HepG2 (cell line): ENCODE results near the gene ANKRD44. TPM values are rescaled to one million over a fixed set of nuclear protein-coding genes. Genes with fewer than 3 reads are reported as not detected.
A peak's percentile ranks its signal among the peaks of the same experiment; 100 is the strongest.

Experiments
- AGO2 ChIP-seq: fragments of 200-400 bp; formaldehyde crosslinking; optimal IDR thresholded peaks from 2 replicates; pipeline ENCODE3; 2017; ENCODE audit warnings: mild to moderate bottlenecking, low read depth, low read length, moderate library complexity
- ARID3A ChIP-seq: IDR thresholded peaks from 2 replicates; pipeline ENCODE4 v1.6.1; 2012; ENCODE audit warnings: low read depth, low read length, improper control_type of control experiment
- ARNT2 ChIP-seq: sonication (generic); formaldehyde crosslinking; IDR thresholded peaks from 2 replicates; pipeline ENCODE4 v1.8.0; 2022; ENCODE audit warnings: mild to moderate bottlenecking, low read depth, missing genetic modification reagents, moderate library complexity
- ATF2 ChIP-seq: sonication (generic); formaldehyde crosslinking; IDR thresholded peaks from 2 replicates; pipeline ENCODE4 v1.4.0; 2020; ENCODE audit warnings: missing genetic modification reagents
- BRF2 ChIP-seq: sonication (generic); formaldehyde crosslinking; IDR thresholded peaks from 2 replicates; pipeline ENCODE4 v1.8.1; 2022; ENCODE audit warnings: mild to moderate bottlenecking, missing genetic modification reagents
- EED ChIP-seq: sonication (generic); formaldehyde crosslinking; IDR thresholded peaks from 2 replicates; pipeline ENCODE4 v1.5.0; 2020; ENCODE audit warnings: mild to moderate bottlenecking, missing genetic modification reagents
- NFAT5 ChIP-seq: sonication (generic); formaldehyde crosslinking; IDR thresholded peaks from 2 replicates; pipeline ENCODE4 v1.4.0; 2020; ENCODE audit warnings: missing genetic modification reagents
- POLR2AphosphoS5 ChIP-seq: IDR thresholded peaks from 2 replicates; pipeline ENCODE4 v1.6.1; 2012; ENCODE audit warnings: low read depth, low read length
- TRIM22 ChIP-seq: fragments of 450-650 bp; IDR thresholded peaks from 2 replicates; pipeline ENCODE4 v1.6.1; 2017
- ZBTB20 ChIP-seq: sonication (generic); formaldehyde crosslinking; IDR thresholded peaks from 2 replicates; pipeline ENCODE4 v1.8.1; 2023; ENCODE audit warnings: missing genetic modification reagents, low read depth, mild to moderate bottlenecking, borderline replicate concordance
- ZMYM3 ChIP-seq: sonication (generic); formaldehyde crosslinking; IDR thresholded peaks from 2 replicates; pipeline ENCODE4 v1.5.1; 2020; ENCODE audit warnings: mild to moderate bottlenecking, missing genetic modification reagents
- ZNF224 ChIP-seq: sonication (generic); formaldehyde crosslinking; IDR thresholded peaks from 2 replicates; pipeline ENCODE4 v1.5.0; 2020; ENCODE audit warnings: mild to moderate bottlenecking, missing genetic modification reagents
- ZNF574 ChIP-seq: sonication (generic); formaldehyde crosslinking; IDR thresholded peaks from 2 replicates; pipeline ENCODE4 v1.4.0; 2020; ENCODE audit warnings: missing genetic modification reagents
- ZNF713 ChIP-seq: sonication (generic); formaldehyde crosslinking; IDR thresholded peaks from 2 replicates; pipeline ENCODE4 v1.4.0; 2020; ENCODE audit warnings: mild to moderate bottlenecking, missing genetic modification reagents
- polyA plus RNA-seq, 8 experiments: library from polyadenylated mRNA; depleted of rRNA in 3 of 8; stranded (reverse) in 7 of 8; unstranded in 1 of 8; fragments of >200 nt; fragmentation: Illumina TruSeq in 4 of 8; extraction: Trizol in 4 of 8; gene quantifications; 2 replicates each; pipeline versions ENCODE4 v1.2.1 to v1.2.3, GENCODE V29; 2011 to 2016; ENCODE audit warnings: low read depth in 4 of 8, missing spikeins in 1 of 8, mixed read lengths in 1 of 8; ENCODE audit not compliant: insufficient read depth in 1 of 8
- total RNA-seq, 5 experiments: library from RNA; depleted of rRNA; stranded (reverse); fragments of >200 nt; fragmentation: Illumina TruSeq; extraction: Trizol; gene quantifications; 2 replicates each; pipeline ENCODE4 v1.2.3, GENCODE V29; 2016; ENCODE audit warnings: low read depth in 1 of 5

Gene ANKRD44
- total and polyA plus RNA-seq, 2 of the 13 experiments (the other 11 are each of a cell fraction or from before 2014, with no cell fraction given) = 0.04 to 0.11 TPM

- 0 out of 2 replicates have a peak, but pooled peaks have one; percentile 24 for TF ChIP-seq ZNF574 (CRISPR knock-in tag)
- 0 out of 2 replicates have a peak, but pooled peaks have one; percentile 34 for TF ChIP-seq ZBTB20 (CRISPR knock-in tag)
- TF ChIP-seq BRF2 = no peak
- no peak for TF ChIP-seq ARID3A
- TF ChIP-seq ZMYM3 (CRISPR knock-in tag) = no peak
- TF ChIP-seq TRIM22 = no peak
- peak; percentile 46; the same call in 1 of the 2 replicates for TF ChIP-seq ARNT2 (CRISPR knock-in tag)
- TF ChIP-seq POLR2AphosphoS5 = no peak
- TF ChIP-seq NFAT5 = no peak
- TF ChIP-seq EED (CRISPR knock-in tag) = no peak
- TF ChIP-seq ZNF713 (CRISPR knock-in tag) = 0 out of 2 replicates have a peak, but pooled peaks have one; percentile 49
- no peak for TF ChIP-seq AGO2
- TF ChIP-seq ATF2 (CRISPR knock-in tag) = no peak
- TF ChIP-seq ZNF224 (CRISPR knock-in tag) = no peak
Measured at GRCh38 chr2:197310271-197310985, at the start of gene ANKRD44 (continued).
